GM18861 (cell line): Measurements from ENCODE around the gene KCNIP4.

Source experiments
- ATAC-seq: cut with Tn5 transposase; IDR thresholded peaks from one replicate; pipeline ENCODE4 v1.9.1; 2021; ENCODE audit not compliant: unreplicated experiment

The KCNIP4 gene

GRCh38 chr4:21901831-21902230, 46.7 kb downstream of the KCNIP4 start:
- ATAC-seq: no peak

- ATAC-seq: no peak
Observed at GRCh38 chr4:21901281-21901680, 47.3 kb downstream of the KCNIP4 start.

GRCh38 chr4:21900211-21900610, 48.4 kb downstream of the KCNIP4 start:
- ATAC-seq: no peak

- no peak for ATAC-seq
Observed at GRCh38 chr4:21898101-21898500, 50.5 kb downstream of the KCNIP4 start.

GRCh38 chr4:21896767-21897166, 51.8 kb downstream of the KCNIP4 start:
- ATAC-seq: no peak

GRCh38 chr4:21893136-21893535, 55.4 kb downstream of the KCNIP4 start:
- no peak for ATAC-seq

- no peak for ATAC-seq
Observed at GRCh38 chr4:21890231-21890630, 58.3 kb downstream of the KCNIP4 start.

GRCh38 chr4:21888195-21888976, 60.2 kb downstream of the KCNIP4 start:
- ATAC-seq: peak; percentile 79

- ATAC-seq: no peak
Observed at GRCh38 chr4:21887481-21887880, 61.1 kb downstream of the KCNIP4 start.

- no peak for ATAC-seq
Observed at GRCh38 chr4:21885770-21886169, 62.8 kb downstream of the KCNIP4 start.

- no peak for ATAC-seq
Observed at GRCh38 chr4:21885241-21885640, 63.3 kb downstream of the KCNIP4 start.

- no peak for ATAC-seq
Observed at GRCh38 chr4:21884615-21885014, 64.0 kb downstream of the KCNIP4 start.

GRCh38 chr4:21882051-21882839, 66.3 kb downstream of the KCNIP4 start:
- no peak for ATAC-seq

GRCh38 chr4:21879187-21879586, 69.4 kb downstream of the KCNIP4 start:
- no peak for ATAC-seq

GRCh38 chr4:21876711-21877110, 71.9 kb downstream of the KCNIP4 start:
- no peak for ATAC-seq

GRCh38 chr4:21873145-21873544, 75.4 kb downstream of the KCNIP4 start:
- ATAC-seq: no peak

- no peak for ATAC-seq
Observed at GRCh38 chr4:21872101-21872500, 76.5 kb downstream of the KCNIP4 start.

- ATAC-seq: no peak
Observed at GRCh38 chr4:21869978-21870745, 78.4 kb downstream of the KCNIP4 start.

- no peak for ATAC-seq
Observed at GRCh38 chr4:21864686-21865085, 83.9 kb downstream of the KCNIP4 start.

GRCh38 chr4:21862917-21863316, 85.7 kb downstream of the KCNIP4 start:
- ATAC-seq: no peak

GRCh38 chr4:21858971-21859370, 89.6 kb downstream of the KCNIP4 start:
- ATAC-seq: no peak

GRCh38 chr4:21856754-21857153, 91.8 kb downstream of the KCNIP4 start:
- ATAC-seq: no peak
